ENCODE measurements around the gene STX3. TPM values are rescaled to one million over a fixed set of nuclear protein-coding genes. Genes with fewer than 3 reads are reported as not detected.

STX3 gene
- total and polyA plus RNA-seq, 2 of the 13 experiments (the other 11 are each of a cell fraction or from before 2014, with no cell fraction given): 16.5 to 24.0 TPM

- Histone ChIP-seq H3K9me3 (ENCODE audit: low read length) (no peaks in the 10 kb centered on the region), H3K4me2 (ENCODE audit: low read depth, low read length) (no peak overlapping the region), H3K79me2 (ENCODE audit: insufficient read depth, low read length) (no peaks in the 10 kb centered on the region), H3K36me3 (replicated peaks in 1 of 2; ENCODE audit: control insufficient read depth in 1 of 2, insufficient read depth in 2 of 2, low read length in 2 of 2) (peaks cover 20% of the 10 kb centered on the region in 2 experiments; a peak in 4 of 5 replicates), H3K27me3 (ENCODE audit: control insufficient read depth in 1 of 2, insufficient read depth in 2 of 2, low read length in 2 of 2) (no peaks in the 10 kb centered on the region), H2AFZ (ENCODE audit: low read length) (no peak overlapping the region), H3K4me3 (replicated peaks in 1 of 3; ENCODE audit: insufficient read depth in 1 of 3, low read depth in 2 of 3, low read length in 3 of 3) (no peak overlapping the region), H3K9ac (ENCODE audit: insufficient read depth, low read depth, low read length) (no peak overlapping the region), H3K4me1 (ENCODE audit: insufficient read depth, low read length) (peaks cover 10% of the 10 kb centered on the region), H3K27ac (ENCODE audit: extremely low read length, insufficient read depth, low read length) (no peak overlapping the region), H4K20me1 (ENCODE audit: insufficient read depth, low read length) (no peaks in the 10 kb centered on the region)
- no peak for TF ChIP-seq AGO1 (IDR thresholded peaks at IDR 0.05; ENCODE audit: low read depth, low read length, poor library complexity, severe bottlenecking)
- no peak for TF ChIP-seq ZNF318 (CRISPR knock-in tag; IDR thresholded peaks at IDR 0.05)
- no peak for TF ChIP-seq NR1H2 (CRISPR knock-in tag; IDR thresholded peaks at IDR 0.05; ENCODE audit: borderline replicate concordance, low read depth)
- no peak for TF ChIP-seq ZNF709 (CRISPR knock-in tag; IDR thresholded peaks at IDR 0.05)
- TF ChIP-seq ZNF441 (CRISPR knock-in tag; IDR thresholded peaks at IDR 0.05; ENCODE audit: borderline replicate concordance): no peak
- TF ChIP-seq ZNF18 (CRISPR knock-in tag; IDR thresholded peaks at IDR 0.05; ENCODE audit: insufficient replicate concordance): no peak
- TF ChIP-seq CTCF (CRISPR knock-in tag; IDR thresholded peaks at IDR 0.05): no peak
- no peak for TF ChIP-seq MEF2D (CRISPR knock-in tag; IDR thresholded peaks at IDR 0.05)
- no peak for TF ChIP-seq CREB3 (CRISPR knock-in tag; IDR thresholded peaks at IDR 0.05)
- TF ChIP-seq SMAD1 (CRISPR knock-in tag; IDR thresholded peaks at IDR 0.05; ENCODE audit: borderline replicate concordance, low read depth): no peak
- TF ChIP-seq ZFP82 (CRISPR knock-in tag; IDR thresholded peaks at IDR 0.05; ENCODE audit: borderline replicate concordance): no peak
- no peak for TF ChIP-seq PAF1 (CRISPR knock-in tag; IDR thresholded peaks at IDR 0.05)
- no TSS peak for BruUV-seq (replicated peaks)
- WGBS (ENCODE audit: low lambda C conversion rate): 88% methylated on average over 4 of the region's 4 CpGs
- in situ Hi-C loops (cut with HindIII; ENCODE audit: extremely low pct_ligation_motif_present, low pct_unique_long_range_greater_than_20kb): no loop called here
- intact Hi-C loops (cut with micrococcal nuclease; ENCODE audit: unreplicated experiment): no loop called here
- no peak for ATAC-seq
- no peak for FAIRE-seq
- ChIA-PET POLR2A (no interaction called here), CTCF (ENCODE audit: low intra/inter-chr PET ratio, low total read pairs) (no interaction called here)
- DNase-seq (ENCODE audit: low spot score): no peak
These were observed 36.5 kb downstream of the STX3 start for GRCh38 chr11:59791639-59792038.
